Endometrial microvascular endothelial cells (primary cell): ENCODE results near the gene SND1. TPM values are rescaled to one million over a fixed set of nuclear protein-coding genes. Genes with fewer than 3 reads are reported as not detected.

Source experiments
- in situ Hi-C: cut with HindIII; loops from 2 replicates; pipeline ENCODE4 v1.10.0; 2017; ENCODE audit warnings: low sequenced_read_pairs, low pct_unique_long_range_greater_than_20kb; ENCODE audit errors: inconsistent ontology term
- total RNA-seq: library from RNA; depleted of rRNA; stranded (reverse); fragments of >200 nt; gene quantifications from one replicate; pipeline ENCODE4 v1.2.3, GENCODE V29; 2015; ENCODE audit errors: inconsistent ontology term

Gene SND1
- total RNA-seq, 1 donor from 2014 or later: 223 TPM

DNA sequence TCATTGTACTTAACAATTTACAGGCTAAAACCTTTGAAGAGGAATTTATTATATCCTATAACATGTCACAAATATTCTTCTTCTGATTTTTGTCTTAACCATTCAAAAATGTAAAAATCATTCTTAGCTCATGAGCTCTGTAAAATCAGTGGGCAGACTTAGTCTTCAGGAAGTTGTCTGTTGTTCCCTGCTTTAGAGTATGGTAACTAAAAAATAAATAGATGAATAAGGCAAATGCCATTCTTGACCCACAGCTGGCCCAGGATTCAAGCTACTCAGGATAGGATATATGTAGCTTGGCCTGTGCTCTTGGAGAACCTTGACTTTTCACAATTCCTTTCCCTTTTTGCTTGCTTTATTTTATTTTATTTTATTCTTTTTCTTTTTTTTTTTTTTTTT is 327.7 kb downstream of the SND1 start:
- in situ Hi-C loops: no loop called here

DNA sequence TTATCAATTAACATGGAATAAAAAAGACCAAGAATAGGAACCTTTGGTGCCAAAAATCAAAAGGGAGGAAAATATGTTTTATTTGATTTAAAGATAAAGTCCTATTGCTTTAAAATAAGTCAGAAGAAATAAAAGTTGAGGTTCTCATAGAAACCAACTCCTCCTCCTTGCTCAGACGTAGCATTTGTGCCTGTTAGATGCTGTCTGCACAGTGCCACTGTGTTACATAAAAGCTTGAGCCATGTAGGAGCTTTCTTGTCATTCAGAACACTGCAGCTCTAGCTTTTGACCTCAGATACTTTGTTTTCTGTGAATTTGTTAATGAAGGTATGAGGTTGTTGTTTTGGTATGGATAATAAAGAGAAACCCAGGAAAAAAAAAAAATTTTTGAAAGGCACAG is 328.9 kb downstream of the SND1 start:
- in situ Hi-C loops: no loop called here

DNA sequence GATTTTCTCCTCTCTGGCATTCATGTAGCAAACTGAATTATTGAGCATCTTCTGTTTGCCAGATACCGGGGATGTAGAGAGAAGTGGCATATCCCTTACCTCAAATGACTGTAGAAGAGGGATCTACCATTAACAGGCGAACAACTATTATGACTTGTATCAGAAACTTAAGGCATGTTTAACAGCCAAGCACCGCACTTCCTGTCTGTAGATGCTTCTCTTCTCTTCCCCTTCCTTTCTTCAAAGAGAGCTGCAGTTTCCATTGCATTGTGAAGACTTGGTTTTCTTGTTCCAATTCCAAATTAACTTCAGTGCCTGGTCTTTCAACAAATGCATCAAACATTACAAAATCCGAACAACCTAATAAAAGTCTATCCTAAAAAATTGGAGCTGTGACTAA is 330.0 kb downstream of the SND1 start:
- in situ Hi-C loops: no loop called here

DNA sequence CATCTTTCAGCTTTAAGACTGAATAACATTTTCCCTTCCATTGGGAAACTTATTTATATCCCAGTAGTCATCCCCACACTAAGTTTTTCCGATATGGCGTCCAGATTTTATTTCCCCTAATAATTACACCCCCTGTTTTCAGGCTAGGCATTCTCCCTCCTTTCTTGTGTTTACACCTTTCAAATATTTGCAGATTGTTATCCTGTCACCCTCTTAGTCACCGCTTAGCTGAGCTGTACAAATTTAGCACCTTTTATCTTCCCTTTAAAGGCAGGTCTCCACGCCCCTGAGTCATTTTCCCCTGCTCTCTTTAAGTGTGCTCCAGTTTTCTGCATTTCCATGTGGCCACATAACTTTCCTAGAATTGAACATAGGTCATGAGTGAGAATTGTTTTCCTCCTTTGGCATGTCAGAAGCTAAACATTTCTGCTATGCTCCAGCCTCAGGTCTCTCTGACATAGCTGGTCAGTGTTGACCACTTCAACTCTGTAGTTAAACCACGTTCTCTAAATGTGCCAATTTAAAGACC is 331.9 kb downstream of the SND1 start:
- in situ Hi-C loops: no loop called here

DNA sequence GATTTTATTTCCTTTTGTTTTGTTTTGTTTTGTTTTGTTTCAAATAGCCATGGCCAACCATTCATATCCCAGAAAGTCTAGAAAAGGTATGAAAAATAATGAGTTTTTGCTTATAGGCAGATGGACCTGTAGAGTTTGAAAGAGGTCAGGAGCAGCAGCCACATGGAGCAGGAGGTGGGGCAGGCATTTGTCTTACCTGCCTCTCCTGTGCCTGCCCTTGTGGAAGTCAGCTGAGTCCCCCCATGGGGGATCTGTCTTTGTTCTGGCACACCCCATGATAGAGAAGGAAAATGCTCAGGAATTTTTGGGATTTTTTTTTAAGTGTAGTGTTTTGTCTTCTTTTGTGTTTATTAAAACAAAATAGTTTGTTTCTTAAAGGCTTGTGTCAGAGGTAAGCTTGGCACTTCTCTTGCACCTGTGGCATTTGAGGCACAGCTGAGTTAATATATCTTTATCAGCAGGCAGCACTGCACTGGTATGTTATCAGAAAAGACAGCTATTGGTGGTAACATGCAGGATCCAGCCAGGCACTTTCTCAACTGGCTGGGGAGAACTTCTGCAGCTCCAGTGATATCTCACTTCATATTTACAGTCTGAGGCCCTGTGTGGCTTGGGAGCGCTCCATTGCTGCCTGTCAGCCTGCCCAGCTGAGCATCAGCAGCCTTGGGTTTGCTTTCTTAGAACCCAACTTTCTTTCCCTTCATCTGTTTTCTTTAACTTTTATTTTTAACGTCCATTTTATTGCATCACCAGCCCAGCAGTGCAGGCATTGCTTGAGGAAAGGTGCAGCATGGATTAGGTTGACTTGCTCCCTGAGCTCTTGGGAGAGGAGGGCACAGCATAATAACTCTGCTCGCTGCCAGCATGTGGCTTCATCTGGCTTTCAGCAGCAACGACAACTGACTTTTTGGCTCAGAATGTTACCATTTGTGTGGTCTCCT is 334.9 kb downstream of the SND1 start:
- in situ Hi-C loops: no loop called here

DNA sequence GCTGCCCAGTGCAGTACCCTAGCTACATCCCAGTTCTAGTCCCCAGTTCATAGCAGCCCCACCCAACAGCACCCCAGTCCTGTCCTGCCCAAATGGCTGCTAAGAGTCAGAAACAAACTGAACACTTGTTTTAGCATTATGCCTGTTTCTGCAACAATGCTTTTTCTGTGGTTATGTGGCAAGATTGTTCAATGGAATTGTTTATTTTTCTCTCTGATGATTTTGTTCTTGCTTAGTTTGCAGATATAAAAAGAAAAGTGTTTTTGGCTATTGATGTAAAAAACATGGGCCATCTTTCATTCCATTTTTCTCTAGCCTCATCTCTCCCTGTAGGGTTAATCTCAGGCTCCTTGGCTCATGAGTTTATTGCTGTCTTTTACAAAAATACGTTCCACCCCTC is 336.8 kb downstream of the SND1 start:
- in situ Hi-C loops: no loop called here

DNA sequence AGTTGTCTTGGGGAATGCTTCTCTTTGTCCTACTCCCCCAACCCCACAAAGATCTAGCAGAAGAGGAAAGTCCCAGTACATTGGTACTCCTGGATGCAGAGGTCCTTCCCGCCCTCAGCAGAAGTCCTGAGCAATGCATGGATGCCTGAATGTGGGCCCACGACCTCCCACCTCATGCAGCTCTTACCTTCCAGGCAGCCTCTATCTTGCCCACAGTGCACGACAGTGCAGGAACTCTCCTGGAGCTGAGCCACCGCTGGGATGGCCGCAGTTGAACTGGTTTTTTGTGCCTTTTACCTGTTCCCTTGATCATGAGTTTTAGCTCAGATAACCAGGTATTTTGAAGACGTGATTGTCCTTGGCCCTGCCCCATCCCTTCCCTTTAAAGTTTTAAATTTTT is 341.3 kb downstream of the SND1 start:
- in situ Hi-C loops: no loop called here

DNA sequence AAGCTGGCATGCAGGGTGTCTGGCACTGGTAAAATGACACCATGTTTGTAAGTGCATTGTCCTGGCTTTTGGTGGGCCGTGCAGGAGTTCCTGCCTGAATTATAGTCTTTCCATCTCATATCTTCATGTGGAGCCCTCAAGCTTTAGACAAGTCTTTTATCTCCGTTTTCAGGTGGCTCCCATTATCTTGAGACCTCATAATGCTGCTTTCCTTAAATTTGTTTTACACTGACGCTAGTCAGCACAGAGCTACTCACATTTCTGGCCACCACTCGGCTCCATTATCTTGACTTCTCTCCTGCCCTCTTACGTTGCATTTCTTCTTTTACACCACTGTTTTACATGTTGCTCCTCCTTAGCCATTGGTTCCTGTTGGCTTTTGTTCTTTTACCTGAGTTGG is 342.0 kb downstream of the SND1 start:
- in situ Hi-C loops: no loop called here

DNA sequence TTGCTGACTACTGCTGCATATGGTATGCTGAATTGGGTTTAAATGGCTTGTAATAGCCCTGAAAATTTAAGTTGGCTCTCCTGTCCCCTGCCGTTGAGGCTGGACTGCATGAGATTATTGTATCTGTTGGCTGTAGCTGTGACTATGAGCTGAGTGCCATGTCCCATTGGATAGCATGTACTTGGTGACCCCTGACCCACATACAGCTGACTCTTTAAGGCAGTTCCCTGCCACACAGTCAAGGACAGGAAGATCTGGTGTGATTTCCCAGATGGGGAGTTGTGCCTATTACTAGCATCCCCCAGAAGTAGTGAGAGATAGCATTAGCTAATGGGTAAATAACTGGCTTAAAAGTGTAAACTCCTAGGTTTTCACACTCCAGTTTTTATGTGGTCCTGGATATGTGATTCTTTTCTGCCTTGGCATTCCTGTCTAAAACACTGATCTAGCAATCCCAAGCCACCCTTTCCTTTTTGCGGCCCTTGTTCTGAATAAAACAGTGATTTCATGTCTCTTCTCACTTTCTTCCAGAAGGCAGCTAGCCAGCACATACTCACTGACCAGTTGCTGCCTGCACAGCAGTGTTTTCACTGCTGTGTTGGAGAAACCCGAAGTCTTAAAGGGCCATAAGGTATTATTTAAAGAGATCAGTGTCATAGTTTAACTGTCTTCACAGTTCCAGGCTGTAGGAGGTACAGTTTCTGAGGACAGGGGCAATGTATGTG is 343.3 kb downstream of the SND1 start:
- in situ Hi-C loops: no loop called here

DNA sequence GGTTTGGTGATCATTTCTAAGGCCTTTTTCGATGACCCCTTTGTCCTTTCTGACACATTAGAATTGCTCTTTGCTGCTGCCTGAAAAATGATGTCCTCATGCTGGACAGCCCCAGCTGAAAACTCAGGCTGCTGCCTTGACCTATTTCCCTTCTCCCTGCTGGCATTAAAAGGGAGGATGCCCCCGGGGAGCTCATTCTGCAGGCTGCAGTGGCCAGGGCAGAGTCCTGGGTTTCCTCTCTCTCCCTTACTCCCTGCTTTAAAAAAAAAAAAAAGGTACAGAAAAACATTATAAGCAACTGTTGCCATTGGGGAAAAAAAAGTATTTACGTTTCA is 343.9 kb downstream of the SND1 start:
- in situ Hi-C loops: no loop called here

DNA sequence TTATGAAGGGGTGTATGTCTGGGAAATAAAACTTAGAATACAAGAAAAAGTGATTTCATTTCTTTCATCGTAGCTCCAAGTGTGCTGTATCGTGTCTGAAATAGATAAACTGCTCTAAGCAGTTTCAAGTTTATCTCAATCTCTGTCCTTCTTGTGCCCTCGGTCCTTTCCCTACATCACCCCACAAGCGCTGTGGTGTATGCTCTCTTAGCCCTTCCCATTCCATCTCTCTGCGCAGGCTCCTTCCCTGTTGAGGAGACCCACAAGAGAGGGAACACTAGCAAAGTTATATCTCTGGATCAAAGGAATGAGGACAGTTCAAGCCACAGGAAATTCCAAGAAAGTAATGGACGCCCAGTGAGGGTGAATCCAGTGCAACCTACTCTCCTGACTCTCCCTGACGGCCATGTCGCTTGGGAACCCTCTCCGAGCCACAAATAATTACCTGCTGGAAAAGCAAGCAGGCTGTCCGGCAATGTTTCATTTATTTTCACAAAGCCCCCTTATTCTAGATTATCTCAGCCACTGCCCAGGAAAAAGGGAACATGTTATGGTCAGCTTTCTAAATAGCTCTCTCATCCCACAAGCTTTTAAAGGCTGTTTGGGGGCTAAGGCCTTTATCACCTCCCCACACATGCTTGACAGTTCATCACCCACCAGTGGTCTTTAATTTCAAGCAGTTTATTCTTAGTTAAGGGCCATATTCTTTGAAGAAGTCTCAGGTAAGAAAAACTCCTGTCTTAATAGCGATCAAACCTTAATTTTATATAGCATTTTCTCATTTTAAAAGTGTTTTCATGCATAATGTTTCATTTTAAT is 344.5 kb downstream of the SND1 start:
- in situ Hi-C loops: no loop called here

DNA sequence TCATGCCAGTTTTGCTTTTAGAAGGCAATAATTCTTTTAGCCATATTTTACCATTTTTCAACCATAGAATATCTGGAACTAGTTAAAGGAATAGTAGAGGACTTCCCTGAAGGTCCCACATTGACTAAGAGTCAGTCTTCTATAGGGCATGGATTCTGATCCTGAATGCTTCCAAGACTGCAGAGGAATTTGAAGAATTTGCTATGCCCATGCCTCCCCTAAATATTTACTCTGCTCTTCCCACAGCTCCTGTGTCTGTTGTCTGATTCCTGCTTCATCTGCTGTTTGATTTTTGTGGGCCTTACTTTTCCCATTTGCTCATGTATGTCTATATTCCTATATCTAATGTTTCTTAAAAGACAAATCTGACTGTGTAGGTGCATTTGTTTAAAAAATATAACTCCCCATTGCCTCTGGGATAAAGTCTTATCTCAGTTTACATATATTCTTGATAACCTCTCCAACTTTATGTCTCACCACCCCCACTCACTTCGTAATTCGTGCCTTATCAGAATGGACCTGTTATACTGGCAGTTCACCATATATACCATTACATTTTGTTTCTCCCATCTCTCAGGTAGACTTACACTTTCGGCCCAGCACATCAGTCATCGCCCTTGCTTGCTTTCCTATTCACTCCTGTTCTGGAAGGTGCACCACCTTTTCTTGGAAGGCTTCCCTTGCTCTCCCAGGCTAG is 345.4 kb downstream of the SND1 start:
- in situ Hi-C loops: no loop called here

DNA sequence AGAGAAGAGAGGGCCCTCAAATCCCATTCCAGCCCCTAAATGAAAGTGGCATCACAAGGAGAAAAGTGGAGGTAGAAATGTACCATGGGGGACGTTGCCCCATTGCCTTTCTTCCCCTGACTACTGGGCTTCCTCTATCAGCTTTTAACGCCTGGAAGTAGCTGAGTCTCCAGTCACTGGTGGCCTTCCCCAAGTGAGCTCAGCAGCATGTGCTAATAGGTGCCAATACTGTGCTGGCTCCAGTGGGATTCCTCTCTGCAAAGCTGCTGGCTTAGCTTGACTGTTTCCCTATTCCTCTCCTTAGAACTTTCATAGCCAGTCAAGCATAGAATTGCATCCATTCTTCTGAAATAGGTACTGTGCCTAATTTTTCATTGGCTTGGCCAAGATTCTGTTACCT is 346.7 kb downstream of the SND1 start:
- in situ Hi-C loops: no loop called here

DNA sequence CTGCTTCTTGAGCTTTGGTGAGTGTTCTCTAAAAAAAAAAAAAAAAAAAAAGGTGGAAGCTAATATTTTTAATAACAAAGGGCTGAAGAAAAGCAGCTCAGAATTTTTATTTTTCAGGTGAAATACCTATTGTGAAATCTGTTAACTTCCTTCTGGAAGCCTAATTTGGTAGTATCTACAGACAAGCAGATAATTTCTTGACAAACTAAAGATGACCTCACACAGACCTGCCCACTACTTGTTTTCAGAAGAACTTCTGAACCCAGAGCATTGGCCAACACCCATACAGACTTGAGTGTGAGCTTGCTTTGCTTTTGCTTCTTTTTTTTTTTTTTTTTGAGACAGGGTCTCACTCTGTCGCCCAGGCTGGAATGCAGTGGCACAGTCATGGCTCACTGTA is 348.1 kb downstream of the SND1 start:
- in situ Hi-C loops: no loop called here

DNA sequence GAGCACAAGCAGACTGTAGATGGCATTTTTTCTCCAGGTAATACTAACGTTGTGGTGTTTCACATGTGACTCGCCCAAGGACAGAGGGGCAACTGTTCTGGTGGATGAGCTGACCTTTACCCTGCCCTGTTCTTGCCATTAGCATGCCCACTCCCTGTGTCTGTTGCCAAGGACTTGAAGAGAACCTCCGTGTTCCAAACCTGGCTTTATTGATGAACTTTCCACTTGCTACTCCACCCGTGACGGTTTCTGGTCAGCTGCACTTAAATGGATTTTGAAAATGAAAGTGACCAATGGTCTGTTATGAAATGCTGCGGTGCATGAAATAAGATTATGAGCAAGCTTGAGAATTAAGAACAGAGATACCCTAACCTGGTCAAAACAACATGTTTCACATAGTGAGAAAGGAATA is 348.9 kb downstream of the SND1 start:
- in situ Hi-C loops: no loop called here

DNA sequence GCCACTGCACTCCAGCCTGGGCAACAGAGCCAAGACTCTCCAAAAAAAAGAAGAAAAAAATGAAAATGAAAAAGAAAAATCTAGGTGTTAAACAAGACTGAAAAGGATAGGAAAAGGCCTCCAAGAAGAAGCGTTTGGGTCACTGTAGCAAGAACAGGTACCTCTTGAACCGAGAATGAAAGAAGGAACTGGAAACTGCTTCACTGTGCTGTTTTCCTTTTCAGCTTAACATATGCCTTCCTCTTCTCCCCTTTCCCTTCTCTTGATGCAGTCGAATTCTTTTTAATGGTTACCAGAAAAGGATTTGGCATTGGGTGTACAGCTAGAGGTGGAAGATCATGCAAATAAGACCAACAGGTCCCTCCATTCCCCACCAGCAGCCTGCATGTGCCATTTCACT is 351.2 kb downstream of the SND1 start:
- in situ Hi-C loops: no loop called here

DNA sequence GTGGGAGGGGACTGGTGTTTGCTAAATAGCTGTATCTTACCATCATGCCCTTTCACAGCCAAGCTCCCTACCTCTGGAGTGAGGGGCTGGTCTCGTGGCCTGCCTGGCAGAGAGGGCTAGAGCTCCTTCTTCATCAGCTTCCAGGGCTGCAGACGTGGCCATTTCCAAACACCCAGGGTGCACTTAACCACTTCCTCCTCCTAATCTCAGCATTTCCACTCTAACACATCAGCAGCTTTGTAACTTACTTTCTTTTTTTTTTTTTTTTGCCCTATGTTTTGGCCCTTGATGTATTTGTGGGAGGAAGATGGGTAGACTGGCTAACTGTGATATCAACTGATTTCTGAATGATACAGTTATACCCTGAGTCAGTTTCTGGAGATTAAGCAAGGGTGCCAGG is 351.8 kb downstream of the SND1 start:
- in situ Hi-C loops: no loop called here

DNA sequence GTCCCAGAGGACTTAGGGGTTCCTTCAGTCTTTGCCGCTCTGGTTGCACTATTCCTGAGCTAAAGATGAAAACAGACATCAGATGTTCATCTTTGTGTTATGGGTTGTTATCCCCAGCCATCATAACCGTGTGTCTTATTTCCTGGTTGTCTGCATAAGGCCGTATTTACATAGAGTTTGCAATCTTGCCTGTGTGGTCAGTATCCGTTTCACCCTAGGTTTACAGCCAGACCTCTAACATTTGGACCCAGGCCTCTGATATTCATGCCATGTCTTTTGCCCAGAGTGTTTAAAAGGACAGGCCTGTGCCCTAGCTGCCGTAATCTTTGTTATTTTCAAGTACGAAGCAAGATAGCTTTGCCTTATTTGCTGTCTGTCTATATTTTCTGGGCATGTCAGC is 352.6 kb downstream of the SND1 start:
- in situ Hi-C loops: no loop called here

DNA sequence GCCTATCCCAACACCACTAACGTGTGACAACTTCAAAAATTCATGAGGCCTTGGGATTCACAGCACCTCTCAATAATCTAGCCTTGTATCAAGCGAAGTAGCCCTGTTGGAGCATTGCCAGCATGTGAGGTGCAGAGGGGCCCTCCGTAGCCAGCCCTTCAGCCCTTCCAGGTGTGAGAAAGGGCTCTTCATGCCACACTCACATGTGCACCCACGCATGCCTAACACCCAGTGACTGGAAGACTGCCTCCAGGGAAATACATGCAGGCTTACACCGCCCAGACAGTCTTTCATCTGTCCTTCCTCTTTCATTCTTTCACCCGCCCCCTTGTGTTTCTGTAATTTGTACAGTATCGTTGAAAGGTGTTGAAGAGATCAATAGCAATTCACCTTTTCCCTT is 353.1 kb downstream of the SND1 start:
- in situ Hi-C loops: no loop called here
